Rectal smooth muscle tissue (tissue), 1 donor: Measurements from ENCODE around the gene PTPRB.

Source experiments
- H3K27ac ChIP-seq: one replicate; pipeline ENCODE4 v1.7.0; 2013; ENCODE audit warnings: low read depth, low read length, inconsistent platforms
- H3K27me3 ChIP-seq: one replicate; pipeline ENCODE4 v1.7.0; 2013; ENCODE audit warnings: low read length; ENCODE audit not compliant: control insufficient read depth, insufficient read depth
- H3K36me3 ChIP-seq: one replicate; pipeline ENCODE4 v1.7.0; 2013; ENCODE audit warnings: low read length; ENCODE audit not compliant: control insufficient read depth, insufficient read depth
- H3K4me1 ChIP-seq: one replicate; pipeline ENCODE4 v1.7.0; 2013; ENCODE audit warnings: low read length; ENCODE audit not compliant: control insufficient read depth, insufficient read depth
- H3K4me3 ChIP-seq: one replicate; pipeline ENCODE4 v1.7.0; 2013; ENCODE audit warnings: low read length
- H3K9ac ChIP-seq: one replicate; pipeline ENCODE4 v1.7.0; 2013; ENCODE audit warnings: low read length

The PTPRB gene

DNA sequence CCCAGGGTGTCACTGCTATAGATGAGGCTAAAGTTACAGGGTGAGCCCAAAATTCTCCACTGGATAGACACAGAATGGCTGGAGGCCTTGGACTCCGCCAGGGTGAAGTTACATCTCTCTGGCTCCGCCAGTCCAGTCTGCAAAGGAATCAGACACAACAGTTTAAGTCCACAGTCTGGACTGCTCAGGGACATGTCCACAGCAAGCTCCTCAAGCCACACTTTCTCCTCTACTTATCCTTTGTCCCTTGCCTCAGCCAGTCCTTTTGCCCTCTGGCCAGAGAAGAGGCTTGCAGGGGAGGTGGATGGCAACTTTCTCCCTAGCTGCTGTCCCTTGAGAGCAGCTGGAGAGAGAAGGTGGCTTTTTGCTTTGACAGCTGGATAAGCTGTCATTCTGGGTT is 28.0 kb downstream of the PTPRB start:
- Histone ChIP-seq H3K9ac (no peak overlapping the region), H3K27me3 (peaks cover 7% of the 10 kb centered on the region), H3K4me1 (no peaks in the 10 kb centered on the region), H3K4me3 (peak overlapping the region; percentile 67), H3K36me3 (no peaks in the 10 kb centered on the region), H3K27ac (no peak overlapping the region)

DNA sequence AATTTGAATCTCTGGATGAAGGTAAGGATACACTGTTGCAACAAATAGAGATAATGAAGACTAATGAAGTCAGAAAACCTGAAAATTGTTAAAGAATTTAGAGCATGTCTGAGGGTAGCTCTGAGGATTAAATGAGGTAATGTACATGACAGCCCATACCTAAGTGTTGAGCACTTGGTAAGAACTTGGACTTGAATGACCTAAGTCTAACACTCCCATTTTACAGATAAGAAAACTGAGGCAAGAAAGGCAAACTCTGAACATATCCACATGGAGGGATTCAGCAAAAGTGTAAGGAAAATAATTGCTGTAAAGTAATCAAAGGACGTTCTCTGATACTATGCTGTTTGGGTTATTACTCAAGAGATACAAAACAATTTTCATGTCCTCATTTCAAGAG is 29.0 kb downstream of the PTPRB start:
- H3K9ac ChIP-seq: no peak overlapping the region
- no peak overlapping the region for H3K4me3 ChIP-seq
- no peak overlapping the region for H3K27ac ChIP-seq
- H3K27me3 ChIP-seq: peaks cover 7% of the 10 kb centered on the region
- no peaks in the 10 kb centered on the region for H3K36me3 ChIP-seq
- H3K4me1 ChIP-seq: no peaks in the 10 kb centered on the region

GRCh38 chr12:70607107-70607506 is 30.1 kb downstream of the PTPRB start:
- H3K9ac ChIP-seq: no peak overlapping the region
- no peaks in the 10 kb centered on the region for H3K36me3 ChIP-seq
- H3K4me3 ChIP-seq: no peak overlapping the region
- no peak overlapping the region for H3K27ac ChIP-seq
- H3K27me3 ChIP-seq: peaks cover 7% of the 10 kb centered on the region
- no peaks in the 10 kb centered on the region for H3K4me1 ChIP-seq

DNA sequence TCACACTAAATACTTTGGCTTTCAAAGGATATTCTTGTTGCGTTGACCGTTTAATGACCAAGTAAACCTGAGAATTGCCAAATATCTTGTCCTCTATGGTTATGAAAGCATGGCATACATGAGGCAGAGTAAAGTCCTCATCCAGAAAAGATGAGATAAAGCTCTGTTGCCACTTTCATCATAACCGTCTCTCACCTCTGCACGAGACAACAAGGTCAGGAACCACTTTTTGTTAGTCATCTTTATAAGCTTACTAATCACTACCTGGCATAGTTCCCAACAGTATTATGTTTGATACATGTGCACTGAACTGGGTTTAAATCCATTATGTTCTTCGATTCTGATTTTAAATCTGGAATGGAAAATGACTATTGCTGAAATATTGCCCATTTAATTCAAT is 31.3 kb downstream of the PTPRB start:
- Histone ChIP-seq H3K27ac (no peak overlapping the region), H3K4me1 (no peaks in the 10 kb centered on the region), H3K4me3 (no peak overlapping the region), H3K27me3 (peaks cover 7% of the 10 kb centered on the region), H3K9ac (no peak overlapping the region), H3K36me3 (no peaks in the 10 kb centered on the region)

- H3K36me3 ChIP-seq: no peaks in the 10 kb centered on the region
- H3K4me1 ChIP-seq: no peaks in the 10 kb centered on the region
- H3K27me3 ChIP-seq: peaks cover 6% of the 10 kb centered on the region
- H3K9ac ChIP-seq: no peak overlapping the region
- no peak overlapping the region for H3K4me3 ChIP-seq
- no peak overlapping the region for H3K27ac ChIP-seq
Measured at GRCh38 chr12:70604662-70605061, 32.6 kb downstream of the PTPRB start.

GRCh38 chr12:70603044-70603443 is 34.2 kb downstream of the PTPRB start:
- Histone ChIP-seq H3K4me1 (no peaks in the 10 kb centered on the region), H3K9ac (no peak overlapping the region), H3K36me3 (no peaks in the 10 kb centered on the region), H3K27me3 (no peaks in the 10 kb centered on the region), H3K27ac (no peak overlapping the region), H3K4me3 (no peak overlapping the region)

GRCh38 chr12:70598467-70599193 is 38.6 kb downstream of the PTPRB start:
- no peak overlapping the region for H3K9ac ChIP-seq
- no peak overlapping the region for H3K27ac ChIP-seq
- no peaks in the 10 kb centered on the region for H3K36me3 ChIP-seq
- H3K4me1 ChIP-seq: no peaks in the 10 kb centered on the region
- no peak overlapping the region for H3K4me3 ChIP-seq
- no peaks in the 10 kb centered on the region for H3K27me3 ChIP-seq

DNA sequence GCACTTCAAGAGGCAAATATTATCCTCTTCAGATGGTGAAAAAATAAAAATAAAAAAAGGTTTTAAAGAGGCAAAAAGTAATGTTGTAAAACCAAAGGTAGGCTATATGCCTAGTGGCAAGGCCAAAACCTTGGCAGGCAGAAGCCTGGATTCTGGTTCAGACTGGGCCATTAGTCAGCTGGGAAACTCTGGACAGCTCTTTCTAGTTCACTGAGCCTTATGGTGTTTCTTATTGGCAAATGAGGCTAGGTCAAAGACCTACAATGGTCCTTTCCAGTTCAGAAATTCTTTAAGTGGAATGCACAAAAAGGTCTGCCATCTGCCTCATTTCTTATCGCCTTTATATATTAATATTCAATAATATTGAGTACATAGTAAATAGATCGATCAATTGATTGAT is 44.6 kb downstream of the PTPRB start:
- H3K4me3 ChIP-seq: no peak overlapping the region
- no peaks in the 10 kb centered on the region for H3K36me3 ChIP-seq
- H3K27ac ChIP-seq: no peak overlapping the region
- H3K9ac ChIP-seq: no peak overlapping the region
- no peaks in the 10 kb centered on the region for H3K4me1 ChIP-seq
- no peaks in the 10 kb centered on the region for H3K27me3 ChIP-seq

- H3K36me3 ChIP-seq: no peaks in the 10 kb centered on the region
- H3K4me1 ChIP-seq: no peaks in the 10 kb centered on the region
- no peaks in the 10 kb centered on the region for H3K27me3 ChIP-seq
- no peak overlapping the region for H3K27ac ChIP-seq
- no peak overlapping the region for H3K9ac ChIP-seq
- H3K4me3 ChIP-seq: no peak overlapping the region
Measured at GRCh38 chr12:70590549-70591226, 46.5 kb downstream of the PTPRB start.

- no peaks in the 10 kb centered on the region for H3K27me3 ChIP-seq
- H3K4me3 ChIP-seq: no peak overlapping the region
- H3K27ac ChIP-seq: no peak overlapping the region
- H3K36me3 ChIP-seq: no peaks in the 10 kb centered on the region
- H3K4me1 ChIP-seq: no peaks in the 10 kb centered on the region
- no peak overlapping the region for H3K9ac ChIP-seq
Measured at GRCh38 chr12:70590051-70590450, 47.2 kb downstream of the PTPRB start.

DNA sequence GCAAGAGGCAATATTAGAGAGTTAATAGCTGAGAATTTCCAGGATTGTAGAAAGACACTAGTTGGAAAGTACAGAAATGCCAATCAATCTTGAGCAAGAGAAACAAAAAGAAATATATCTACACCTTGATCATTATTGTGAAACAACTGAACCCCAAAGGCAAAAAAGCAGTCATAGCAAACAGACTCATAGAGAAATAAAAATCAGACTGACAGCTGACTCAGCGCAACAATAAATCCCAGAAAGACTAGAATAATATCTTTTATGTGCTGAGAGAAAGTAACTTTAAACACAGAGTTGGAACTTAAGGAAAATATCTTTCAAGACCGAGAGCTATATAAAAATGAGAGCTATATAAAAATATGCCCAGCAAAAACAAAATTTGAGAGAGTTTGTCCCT is 52.9 kb downstream of the PTPRB start:
- no peaks in the 10 kb centered on the region for H3K4me1 ChIP-seq
- no peaks in the 10 kb centered on the region for H3K27me3 ChIP-seq

DNA sequence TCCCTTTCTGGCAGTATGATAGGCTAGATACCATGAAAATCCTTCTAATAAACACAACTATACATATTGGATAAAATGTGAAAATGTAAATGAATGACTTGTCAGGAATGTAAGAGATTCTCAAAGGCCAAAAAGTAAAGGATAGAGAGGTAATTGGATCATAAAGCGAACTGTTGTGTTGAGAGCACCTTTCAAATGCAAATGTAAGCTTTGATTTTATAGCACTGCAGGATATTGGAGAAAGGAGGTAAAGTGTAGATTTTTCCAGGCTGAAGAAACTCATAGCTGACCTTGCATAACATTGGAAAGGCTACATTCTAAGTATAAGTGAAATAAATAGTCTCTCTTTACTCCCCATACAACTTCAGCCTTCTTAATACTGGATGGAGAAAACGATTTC is 54.0 kb downstream of the PTPRB start:
- H3K27ac ChIP-seq: no peak overlapping the region
- H3K4me3 ChIP-seq: no peak overlapping the region
- H3K9ac ChIP-seq: no peak overlapping the region
- H3K36me3 ChIP-seq: no peaks in the 10 kb centered on the region
- H3K27me3 ChIP-seq: no peaks in the 10 kb centered on the region
- H3K4me1 ChIP-seq: no peaks in the 10 kb centered on the region

More for the DNA sequence above, 52.9 kb downstream of the PTPRB start:
- Histone ChIP-seq H3K9ac (no peak overlapping the region), H3K36me3 (no peaks in the 10 kb centered on the region), H3K4me3 (no peak overlapping the region), H3K27ac (no peak overlapping the region)

- Histone ChIP-seq H3K27me3 (no peaks in the 10 kb centered on the region), H3K4me1 (peaks cover 3% of the 10 kb centered on the region), H3K9ac (no peak overlapping the region), H3K27ac (no peak overlapping the region), H3K36me3 (no peaks in the 10 kb centered on the region), H3K4me3 (no peak overlapping the region)
Measured at GRCh38 chr12:70581208-70581607, 56.0 kb downstream of the PTPRB start.
